Measurements from ENCODE around the gene ZBTB38.
A peak's percentile ranks its signal among the peaks of the same experiment; 100 is the strongest.

ZBTB38 gene

DNA sequence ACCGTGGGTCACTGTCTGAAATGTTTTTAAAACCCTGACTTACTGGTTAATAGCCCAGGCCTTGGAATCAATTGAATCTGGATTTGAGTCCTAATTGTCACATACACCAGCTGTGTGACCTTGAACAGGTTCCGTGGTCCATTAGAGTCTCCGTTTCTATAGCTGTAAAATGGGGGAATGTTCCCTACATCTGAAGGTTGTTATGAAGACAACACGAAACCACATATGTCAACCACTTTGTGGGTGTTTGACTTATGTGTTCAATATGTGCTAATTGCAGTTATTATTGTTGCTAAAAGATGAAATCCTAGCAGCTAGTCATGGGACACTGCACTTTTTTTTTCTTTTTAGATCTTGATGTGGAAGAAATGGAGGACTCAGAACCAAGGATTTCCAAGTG is 35.3 kb downstream of the ZBTB38 start:
- DNase-seq (ENCODE audit: low spot score) = no peak

DNA sequence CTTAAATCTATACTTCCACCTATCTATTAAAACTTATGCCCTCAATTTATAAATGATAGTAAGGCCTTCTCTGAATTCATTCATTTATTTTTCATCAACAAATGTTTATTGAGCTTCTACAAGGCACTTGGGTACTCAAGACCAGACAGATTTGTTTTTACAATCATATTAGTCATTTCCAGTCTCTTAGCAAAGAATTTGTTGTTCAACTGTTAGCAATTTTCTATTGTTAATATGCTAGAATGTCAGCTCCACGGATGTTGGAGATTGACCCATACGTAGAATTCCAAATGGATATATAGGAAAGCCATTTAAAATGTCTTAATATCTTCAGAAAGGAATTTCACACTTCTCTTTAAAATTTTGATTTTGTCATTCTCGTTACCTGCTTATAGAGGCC is 36.7 kb downstream of the ZBTB38 start:
- peak; percentile 40 for DNase-seq (ENCODE audit: low spot score)

DNA sequence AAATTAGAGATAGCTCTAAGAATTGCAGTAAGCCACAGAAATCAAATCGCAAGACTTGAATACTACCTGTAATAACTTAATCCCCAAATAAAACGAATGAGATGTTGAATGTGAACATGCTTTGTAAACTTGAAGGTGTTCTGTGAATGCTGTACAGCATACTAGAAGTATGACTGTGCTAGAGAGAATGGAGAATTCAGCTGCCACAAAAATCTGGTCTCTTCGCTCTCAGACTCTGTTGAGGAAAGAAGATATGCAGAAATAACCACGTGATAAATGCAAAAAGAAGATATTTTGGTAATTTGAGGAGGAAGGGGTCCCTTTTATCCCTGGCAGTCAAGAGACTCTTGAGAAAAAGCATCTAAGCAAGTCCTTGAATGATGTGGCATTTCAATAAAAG is 37.3 kb downstream of the ZBTB38 start:
- peak; percentile 43 for DNase-seq (ENCODE audit: low spot score)

DNA sequence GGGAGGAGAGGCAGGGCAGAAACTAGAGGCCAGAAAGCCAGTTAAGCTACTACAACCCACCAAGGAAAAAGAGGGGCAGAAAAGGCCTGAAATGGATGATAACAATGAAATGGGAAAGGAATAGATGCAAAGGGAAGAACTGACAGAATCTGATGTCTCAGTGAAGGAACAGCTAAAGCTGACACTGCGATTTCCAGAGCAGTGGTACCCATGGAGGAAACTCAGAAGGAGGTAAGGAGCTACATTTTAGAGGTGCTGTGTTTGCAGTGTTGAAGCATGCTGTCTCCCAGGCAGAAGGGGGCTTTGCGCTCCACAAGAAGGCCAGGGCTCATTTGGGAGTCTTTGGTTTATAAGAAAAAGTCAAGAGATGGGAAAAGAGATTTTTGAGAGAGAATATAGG is 38.0 kb downstream of the ZBTB38 start:
- DNase-seq (ENCODE audit: low spot score) = no peak

DNA sequence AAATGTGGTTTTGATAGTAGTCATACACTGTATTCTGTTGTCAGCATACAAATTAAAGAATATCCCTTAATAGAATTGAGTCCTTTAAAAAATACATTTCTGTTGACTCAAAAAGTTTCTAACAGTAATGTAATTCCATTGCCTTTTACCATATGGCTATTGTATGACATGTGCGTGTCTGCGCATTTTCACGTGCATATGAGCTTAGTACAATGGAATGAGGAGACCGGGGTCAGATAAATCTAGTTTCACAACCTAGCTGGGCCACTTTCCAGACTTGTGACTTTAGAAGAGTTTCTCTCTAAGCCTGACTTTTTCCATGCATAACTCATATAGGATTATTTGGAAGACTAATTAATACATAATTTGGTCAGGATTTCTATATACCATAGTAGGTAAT is 38.7 kb downstream of the ZBTB38 start:
- DNase-seq (ENCODE audit: low spot score) = peak; percentile 82

DNA sequence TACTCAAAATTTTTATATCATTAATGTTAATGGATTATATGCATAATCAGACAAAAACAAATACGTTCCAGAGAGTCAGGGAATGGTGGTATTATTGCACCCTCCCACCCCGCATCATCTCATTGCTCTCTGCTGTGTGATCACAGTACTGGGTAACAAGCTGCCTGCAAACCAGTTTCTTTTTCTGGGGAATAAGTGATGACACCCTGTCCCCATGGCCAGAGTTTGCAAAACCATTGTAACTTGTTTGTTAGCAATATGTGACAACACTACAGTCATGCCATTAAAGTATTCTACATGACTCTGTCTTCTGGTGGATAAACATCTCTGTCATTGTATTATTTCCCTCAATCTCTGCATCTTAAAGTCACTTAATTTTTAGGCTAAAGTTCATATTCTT is 39.5 kb downstream of the ZBTB38 start:
- DNase-seq (ENCODE audit: low spot score) = no peak

DNA sequence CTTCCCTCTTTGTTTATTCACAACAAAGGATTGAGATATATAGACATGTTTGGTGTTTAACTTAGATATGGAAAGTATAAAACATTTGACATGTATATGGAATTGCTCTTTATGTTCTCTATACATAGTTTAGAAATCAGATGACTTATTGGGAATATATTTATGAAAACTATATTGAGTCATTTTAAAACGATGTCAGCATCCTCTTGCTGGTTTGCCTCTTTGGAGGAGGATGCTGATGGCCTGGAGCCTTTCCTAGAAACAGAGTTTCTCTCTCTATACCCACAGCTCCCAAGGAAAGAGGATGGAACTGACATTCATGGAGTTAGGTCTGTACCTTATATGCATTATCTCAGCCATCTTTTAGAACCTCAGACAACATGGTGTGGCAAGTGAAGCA is 40.3 kb downstream of the ZBTB38 start:
- no peak for DNase-seq (ENCODE audit: low spot score)

DNA sequence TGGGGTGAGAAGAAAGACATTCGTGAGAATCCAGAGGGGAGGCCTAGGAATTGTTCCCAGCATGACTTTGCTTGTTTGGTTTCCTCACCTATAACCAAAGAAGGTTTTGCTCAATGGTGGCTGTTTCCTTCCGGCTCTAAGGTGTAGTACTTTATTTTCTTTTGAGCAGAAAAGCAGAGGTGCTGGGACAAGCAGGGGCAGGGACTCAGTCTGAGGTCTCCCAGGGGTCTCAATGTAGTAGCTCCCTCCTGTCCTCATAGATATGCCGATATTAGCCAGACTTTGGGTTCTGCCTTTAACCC is 41.6 kb downstream of the ZBTB38 start:
- no peak for DNase-seq (ENCODE audit: low spot score)

DNA sequence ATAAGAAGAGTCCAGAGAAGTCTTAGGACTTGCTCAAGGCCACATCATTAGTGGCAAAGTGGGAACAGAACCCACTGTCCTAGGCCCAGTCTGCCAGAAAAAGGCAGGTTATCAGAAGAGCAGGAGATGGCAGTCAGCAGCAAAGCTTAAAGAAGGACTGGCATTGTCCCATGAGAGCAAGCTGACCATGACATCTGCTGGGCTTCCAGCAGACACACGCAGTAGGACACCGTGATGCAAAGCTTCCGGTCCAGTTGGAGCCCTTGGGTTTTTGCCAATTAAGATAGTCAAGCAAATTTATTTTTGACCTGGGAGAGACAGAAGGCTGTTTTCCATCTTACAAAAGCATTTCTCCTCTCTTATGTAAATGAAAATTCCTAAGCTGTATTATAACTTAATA is 42.1 kb downstream of the ZBTB38 start:
- DNase-seq (ENCODE audit: low spot score) = no peak

DNA sequence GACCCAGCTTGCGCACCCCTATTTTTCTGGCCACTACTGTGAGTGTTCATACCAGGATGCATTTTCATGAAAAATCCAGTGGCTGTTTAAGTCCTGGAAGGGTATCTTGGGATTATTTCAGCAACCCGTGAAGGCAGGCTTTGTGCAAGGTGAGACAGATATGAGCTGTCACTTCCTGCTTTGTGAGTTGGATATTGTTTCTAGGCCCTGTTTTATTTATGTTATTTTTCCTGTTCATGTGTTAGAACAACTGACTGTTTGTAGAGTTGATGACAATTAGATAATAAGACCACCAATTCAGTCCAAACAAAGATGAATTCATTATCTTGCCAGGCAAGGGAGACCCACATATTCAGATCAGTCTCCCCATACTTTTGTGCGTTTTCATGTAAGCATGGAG is 42.5 kb downstream of the ZBTB38 start:
- no peak for DNase-seq (ENCODE audit: low spot score)

DNA sequence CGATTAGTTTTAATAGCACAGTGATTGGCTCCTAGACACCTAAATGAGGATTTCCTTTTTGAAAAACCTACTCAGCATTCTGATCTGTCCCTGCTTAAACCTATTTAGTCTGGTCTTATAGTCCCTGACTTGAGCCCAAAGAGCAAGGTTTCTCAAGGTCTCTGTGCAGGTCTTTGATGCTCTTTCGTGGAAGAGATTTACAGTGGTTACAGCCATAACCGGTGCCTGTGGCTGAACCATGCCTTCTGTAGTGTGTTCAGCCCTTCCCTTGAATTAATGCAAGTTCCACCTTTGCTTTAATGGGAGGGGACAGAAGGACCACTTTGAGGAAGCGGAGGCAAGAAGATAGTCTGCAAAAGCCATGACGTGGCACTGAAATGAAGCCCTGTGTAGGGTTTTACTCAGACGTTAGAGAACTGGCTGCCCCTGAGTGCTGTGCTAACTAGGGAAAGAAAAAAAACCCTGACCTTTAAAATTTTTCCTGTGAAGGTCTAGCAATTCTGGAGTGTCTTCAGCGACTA is 43.0 kb downstream of the ZBTB38 start:
- no peak for DNase-seq (ENCODE audit: low spot score)

DNA sequence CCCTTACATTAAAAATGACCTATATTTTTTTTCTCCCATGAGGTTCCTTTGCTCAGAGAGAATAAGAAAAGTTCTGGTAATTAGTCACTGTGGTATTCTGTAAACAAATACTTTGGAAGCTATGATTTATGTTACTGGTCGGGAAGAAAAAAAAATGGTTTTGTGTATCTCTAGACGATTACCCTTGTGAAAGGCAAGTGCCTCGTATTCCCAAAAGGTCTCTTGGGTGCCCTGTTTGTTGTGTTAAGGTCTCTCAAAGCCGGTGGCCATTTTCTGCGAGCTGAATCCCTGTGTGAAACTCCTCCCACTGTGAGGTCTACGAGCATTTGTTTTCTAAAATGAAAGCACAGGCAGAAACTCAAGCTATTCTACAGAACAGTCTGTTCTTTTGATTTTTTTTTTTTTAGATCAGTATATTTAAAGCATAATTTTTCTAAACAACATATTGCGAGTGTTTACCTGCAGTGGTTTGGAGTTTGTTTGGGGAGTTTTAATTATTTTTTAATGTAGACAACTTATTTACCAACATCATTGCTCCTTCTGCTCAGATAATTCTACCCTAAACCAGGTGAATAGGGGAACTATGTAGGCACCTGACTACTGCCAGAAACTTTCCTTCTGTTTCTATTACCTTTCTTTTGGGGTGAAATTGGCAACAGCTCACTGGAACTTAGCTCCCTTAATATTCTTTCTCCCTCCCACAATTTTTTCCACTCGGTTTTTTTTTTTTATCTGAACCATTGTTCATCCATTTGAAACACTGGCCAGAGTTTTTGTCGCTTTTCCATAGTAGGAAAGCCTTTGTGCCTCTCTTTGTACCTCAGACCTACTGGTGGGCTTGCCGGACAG is 44.0 kb downstream of the ZBTB38 start:
- peak; percentile 39 for DNase-seq (ENCODE audit: low spot score)

DNA sequence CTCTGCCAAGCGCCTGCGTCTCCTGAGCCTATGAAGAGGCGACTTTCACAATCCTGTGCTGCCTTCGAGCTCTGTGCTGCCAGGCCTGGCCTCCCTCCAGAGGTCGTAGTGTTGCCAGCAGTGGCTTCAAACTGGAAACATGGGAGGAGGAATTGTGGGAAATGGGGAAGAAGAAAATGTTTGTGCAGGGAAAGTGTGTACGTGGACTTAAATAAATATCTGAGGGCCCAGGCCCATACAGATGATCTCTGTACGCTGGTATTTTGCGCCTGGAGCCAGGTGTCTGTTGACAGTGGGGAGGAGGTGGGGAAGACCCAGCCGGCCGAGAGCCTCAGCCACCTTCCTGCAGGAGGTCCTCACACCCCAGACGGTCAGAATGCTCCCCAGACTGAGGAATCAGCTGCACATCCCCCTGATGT is 44.6 kb downstream of the ZBTB38 start:
- DNase-seq (ENCODE audit: low spot score) = peak; percentile 74

DNA sequence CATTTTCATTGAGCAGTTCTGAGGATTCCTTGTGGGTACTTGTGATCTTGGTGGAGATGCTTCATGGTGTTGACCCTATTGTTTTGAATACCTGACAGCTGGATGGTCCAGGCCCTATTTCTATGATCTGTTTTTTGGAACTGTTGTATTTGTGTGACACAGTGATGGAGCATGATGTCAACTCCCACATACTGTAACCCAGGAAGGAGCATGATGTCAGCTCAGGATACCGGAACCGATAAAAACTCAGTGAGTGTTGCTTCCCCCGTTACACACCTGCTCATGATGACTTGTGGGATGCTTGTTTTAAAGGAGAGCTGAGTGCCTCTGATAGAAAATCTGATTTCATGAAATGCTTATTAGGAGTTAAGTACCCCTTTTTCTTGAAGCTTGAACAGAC is 45.1 kb downstream of the ZBTB38 start:
- no peak for DNase-seq (ENCODE audit: low spot score)

DNA sequence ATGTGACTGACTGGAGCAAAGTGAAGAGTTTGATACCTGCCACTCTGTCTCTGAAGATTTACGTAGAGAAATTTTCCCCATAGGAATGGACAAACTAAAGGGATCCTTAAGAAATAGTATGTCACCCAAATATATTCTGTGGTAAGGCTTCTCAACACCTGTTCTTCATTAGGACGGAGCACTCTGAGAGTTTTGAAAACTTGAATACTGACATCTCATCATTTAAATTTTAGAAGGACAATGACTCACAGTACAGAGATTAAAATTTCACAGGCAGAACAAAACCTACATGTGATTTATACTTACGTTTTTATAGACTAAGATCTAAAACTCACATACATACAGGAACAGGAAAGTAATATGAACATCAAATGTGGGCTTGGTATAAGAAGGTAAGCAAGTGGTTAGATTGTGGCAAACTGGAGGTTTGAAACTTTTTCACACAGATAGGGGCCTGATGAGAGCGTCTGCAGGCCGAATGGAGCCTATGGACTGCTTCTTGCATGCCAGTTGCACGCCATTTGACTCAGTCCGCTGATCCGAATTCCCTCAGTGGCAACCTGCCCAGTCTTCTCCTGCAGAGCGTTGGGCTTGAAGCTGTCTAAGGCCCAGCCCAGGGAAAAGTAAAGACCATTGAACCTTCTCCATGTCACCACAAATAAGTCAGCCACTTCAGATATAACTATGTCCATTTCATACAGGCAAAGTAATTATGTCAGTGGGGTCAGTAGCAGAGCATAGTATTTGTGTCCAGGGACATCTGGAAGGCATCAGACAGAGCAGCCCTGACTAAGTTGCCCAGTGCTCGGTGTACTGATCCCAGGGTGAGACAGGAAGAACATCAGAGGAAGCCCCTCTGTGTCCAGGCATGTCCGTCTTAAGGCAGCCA is 45.7 kb downstream of the ZBTB38 start:
- peak; percentile 51 for DNase-seq (ENCODE audit: low spot score)

DNA sequence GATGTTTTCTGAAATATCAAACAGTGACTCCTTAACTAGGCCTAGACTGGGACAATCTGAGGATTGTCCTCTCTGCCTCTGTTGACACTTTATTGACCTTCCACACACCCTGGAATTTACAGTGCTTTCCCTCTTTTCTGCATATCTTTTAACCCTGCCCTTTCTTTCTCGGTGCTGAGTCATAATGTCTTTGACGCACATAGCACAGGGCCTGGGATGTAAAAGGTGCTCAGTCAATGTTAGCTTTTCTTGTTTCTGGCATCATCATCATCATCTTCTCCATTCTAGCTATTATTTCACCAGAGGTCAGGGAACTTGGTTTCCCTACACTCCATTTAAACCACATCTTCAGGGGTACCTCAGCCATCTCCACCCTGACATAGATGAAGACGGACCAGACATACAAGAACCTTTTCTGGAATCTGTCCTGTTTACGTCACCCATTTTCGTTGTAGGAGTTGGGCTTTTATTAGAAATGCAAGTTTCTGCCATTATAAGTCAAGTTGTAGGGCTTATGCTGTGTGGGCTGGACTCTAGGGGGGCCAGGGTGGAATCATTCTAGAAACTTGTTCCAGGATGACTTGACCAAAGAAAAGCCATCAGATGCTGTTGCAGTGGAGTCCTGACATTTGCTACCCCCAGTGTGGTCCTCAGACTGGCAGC is 46.6 kb downstream of the ZBTB38 start:
- no peak for DNase-seq (ENCODE audit: low spot score)

DNA sequence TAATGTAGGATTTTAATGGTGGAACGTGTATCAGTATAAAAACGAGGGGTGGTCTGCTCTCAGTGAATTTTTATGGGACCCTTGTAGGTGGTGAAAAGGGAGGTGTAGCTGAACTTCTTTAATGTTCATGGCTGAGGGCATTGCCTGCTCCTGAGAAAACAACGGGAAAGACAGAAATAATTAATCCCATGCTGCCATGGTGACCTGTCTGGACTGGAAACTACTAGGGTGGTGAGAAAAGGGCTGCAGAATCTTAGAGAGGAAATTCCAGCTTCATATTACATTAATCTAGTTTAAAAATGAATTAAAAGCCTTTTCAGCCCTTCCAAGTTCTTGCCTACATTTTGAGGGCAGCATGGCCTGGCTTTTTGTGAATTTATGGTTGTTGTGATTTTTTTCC is 47.6 kb downstream of the ZBTB38 start:
- DNase-seq (ENCODE audit: low spot score) = no peak

All from GM03348 (cell line).